ENCODE measurements around the gene ITGA11. TPM values are rescaled to one million over a fixed set of nuclear protein-coding genes. Genes with fewer than 3 reads are reported as not detected.
A peak's percentile ranks its signal among the peaks of the same experiment; 100 is the strongest.

Gene ITGA11
- total RNA-seq, 1 donor from 2014 or later, result 7.1 TPM

- DNase-seq, result no peak
- H3K9me3 ChIP-seq, result no peaks in the 10 kb centered on the region
- no peaks in the 10 kb centered on the region for H3K36me3 ChIP-seq
- no peak overlapping the region for H3K4me3 ChIP-seq
- H3K27ac ChIP-seq, result no peak overlapping the region
- no peaks in the 10 kb centered on the region for H3K4me1 ChIP-seq
- intact Hi-C loops (cut with DNase I), result no loop called here
- no peak for ATAC-seq
- TF ChIP-seq, protein P1, sequence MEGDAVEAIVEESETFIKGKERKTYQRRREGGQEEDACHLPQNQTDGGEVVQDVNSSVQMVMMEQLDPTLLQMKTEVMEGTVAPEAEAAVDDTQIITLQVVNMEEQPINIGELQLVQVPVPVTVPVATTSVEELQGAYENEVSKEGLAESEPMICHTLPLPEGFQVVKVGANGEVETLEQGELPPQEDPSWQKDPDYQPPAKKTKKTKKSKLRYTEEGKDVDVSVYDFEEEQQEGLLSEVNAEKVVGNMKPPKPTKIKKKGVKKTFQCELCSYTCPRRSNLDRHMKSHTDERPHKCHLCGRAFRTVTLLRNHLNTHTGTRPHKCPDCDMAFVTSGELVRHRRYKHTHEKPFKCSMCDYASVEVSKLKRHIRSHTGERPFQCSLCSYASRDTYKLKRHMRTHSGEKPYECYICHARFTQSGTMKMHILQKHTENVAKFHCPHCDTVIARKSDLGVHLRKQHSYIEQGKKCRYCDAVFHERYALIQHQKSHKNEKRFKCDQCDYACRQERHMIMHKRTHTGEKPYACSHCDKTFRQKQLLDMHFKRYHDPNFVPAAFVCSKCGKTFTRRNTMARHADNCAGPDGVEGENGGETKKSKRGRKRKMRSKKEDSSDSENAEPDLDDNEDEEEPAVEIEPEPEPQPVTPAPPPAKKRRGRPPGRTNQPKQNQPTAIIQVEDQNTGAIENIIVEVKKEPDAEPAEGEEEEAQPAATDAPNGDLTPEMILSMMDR (IDR thresholded peaks at IDR 0.05), result no peak
- no peaks in the 10 kb centered on the region for H3K27me3 ChIP-seq
These were observed 56.8 kb downstream of the ITGA11 start for GRCh38 chr15:68375191-68375631.

DNA sequence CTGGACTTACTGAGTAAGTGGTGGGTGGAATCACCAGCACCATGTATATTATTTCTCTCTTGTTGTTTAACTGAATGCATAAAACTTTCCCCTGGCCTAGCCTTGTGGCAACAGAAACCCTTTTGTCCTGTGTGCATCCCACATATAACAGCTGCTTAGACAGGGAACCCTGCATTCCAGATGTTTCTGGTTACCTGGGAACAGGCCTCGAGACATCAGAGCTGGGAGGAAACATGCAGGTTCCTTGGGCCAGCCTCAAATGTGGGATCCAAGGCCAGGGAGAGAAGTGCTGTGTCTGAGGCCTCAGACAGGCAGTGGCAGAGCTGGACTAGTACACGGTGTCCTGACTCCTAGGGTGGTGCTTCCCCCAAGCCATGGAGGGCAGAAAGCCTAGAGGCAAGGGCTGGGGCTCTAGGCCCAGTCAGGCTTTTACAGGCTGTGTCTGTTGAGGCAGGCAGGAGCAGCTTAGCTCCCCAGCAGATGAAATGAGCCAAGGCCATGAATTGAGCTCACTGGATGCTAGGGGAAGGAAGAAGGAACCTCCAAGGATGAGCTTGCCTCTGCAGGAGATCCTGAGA, 57.7 kb downstream of the ITGA11 start:
- H3K27ac ChIP-seq, result no peak overlapping the region
- no peaks in the 10 kb centered on the region for H3K9me3 ChIP-seq
- no peak overlapping the region for H3K4me3 ChIP-seq
- H3K4me1 ChIP-seq, result no peaks in the 10 kb centered on the region
- no peaks in the 10 kb centered on the region for H3K27me3 ChIP-seq
- ATAC-seq (no peak), DNase-seq (no peak)
- no peaks in the 10 kb centered on the region for H3K36me3 ChIP-seq
- TF ChIP-seq, protein P1 (IDR thresholded peaks at IDR 0.05), result no peak
- intact Hi-C loops (cut with DNase I), result no loop called here

DNA sequence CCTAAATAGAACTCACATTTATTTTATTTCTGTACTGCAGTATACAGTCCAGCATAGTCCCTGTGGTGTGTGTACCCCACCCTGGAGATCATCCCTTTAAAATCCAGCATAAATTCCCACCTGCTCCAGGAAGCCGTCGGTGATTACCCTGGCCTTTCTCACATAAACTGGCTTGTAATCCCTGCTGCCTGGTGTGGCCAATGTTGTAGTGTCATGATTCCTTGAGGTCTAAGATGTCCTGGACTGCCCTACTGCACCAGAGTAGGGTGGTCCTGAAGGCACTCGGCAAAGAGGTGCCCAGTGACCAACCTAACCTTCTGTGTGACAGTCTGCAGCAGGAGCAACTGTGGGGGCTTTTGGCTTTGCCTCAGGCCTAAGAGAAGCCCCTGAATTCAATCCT, 58.9 kb downstream of the ITGA11 start:
- TF ChIP-seq, protein P1 (IDR thresholded peaks at IDR 0.05), result no peak
- intact Hi-C loops (cut with DNase I), result no loop called here
- H3K27me3 ChIP-seq, result no peaks in the 10 kb centered on the region
- H3K4me1 ChIP-seq, result no peaks in the 10 kb centered on the region
- ATAC-seq (no peak), DNase-seq (no peak)
- H3K36me3 ChIP-seq, result no peaks in the 10 kb centered on the region
- H3K27ac ChIP-seq, result no peak overlapping the region
- no peaks in the 10 kb centered on the region for H3K9me3 ChIP-seq
- no peak overlapping the region for H3K4me3 ChIP-seq

DNA sequence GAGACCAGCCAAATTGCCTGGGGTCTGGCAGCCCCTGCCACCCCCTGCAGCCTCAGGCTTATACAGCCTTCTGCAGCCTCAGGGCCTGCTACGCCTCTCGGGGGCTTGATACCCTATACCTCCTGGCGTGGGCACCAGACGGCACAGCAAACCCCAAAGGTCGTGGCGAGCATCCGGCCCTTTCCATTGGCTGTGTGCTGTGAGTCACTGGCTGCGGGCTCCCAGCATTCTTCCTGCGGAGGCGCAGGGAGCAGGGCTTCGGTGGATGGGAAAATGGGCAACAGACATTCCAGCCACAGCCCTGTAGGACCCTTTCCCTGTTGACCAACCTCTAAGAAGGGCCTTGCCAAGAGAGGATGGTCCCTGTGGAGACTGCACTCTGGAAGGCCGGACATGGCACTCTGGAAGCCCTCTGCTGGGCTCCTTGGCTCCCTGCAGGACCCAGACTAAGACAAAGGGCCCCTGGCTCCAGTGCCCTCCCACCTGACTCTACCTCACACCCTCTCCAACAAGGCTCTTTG, 59.6 kb downstream of the ITGA11 start:
- TF ChIP-seq, protein P1 (IDR thresholded peaks at IDR 0.05), result peak; percentile 32
- Histone ChIP-seq H3K4me1 (no peaks in the 10 kb centered on the region), H3K27me3 (no peaks in the 10 kb centered on the region), H3K27ac (no peak overlapping the region), H3K4me3 (no peak overlapping the region), H3K36me3 (no peaks in the 10 kb centered on the region), H3K9me3 (no peaks in the 10 kb centered on the region)
- intact Hi-C loops (cut with DNase I), result no loop called here
- peak; percentile 42 for ATAC-seq
- DNase-seq, result no peak

DNA sequence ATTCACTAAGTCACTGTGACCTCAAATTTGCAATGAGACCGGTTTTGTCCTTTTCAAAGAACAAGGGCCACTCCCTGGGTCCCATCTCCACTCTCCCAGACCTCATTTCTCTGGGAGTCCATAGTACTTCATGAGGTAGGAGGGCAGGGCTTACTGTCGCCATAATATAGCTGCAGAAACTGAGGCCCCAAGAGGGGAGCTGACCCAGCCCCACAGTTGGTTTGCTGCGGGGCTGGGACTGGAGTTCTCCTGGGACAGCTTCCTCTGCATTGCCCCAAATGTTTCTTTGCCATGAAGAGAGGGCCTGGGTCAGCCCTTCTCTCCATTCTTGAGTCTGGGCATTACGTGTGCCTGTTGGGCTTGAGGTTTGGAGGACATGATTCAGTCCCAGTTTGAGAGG, 60.1 kb downstream of the ITGA11 start:
- TF ChIP-seq, protein P1 (IDR thresholded peaks at IDR 0.05), result no peak
- no peak overlapping the region for H3K4me3 ChIP-seq
- H3K9me3 ChIP-seq, result no peaks in the 10 kb centered on the region
- no peak for DNase-seq
- H3K27ac ChIP-seq, result no peak overlapping the region
- no peak for ATAC-seq
- H3K4me1 ChIP-seq, result no peaks in the 10 kb centered on the region
- intact Hi-C loops (cut with DNase I), result no loop called here
- no peaks in the 10 kb centered on the region for H3K36me3 ChIP-seq
- no peaks in the 10 kb centered on the region for H3K27me3 ChIP-seq

DNA sequence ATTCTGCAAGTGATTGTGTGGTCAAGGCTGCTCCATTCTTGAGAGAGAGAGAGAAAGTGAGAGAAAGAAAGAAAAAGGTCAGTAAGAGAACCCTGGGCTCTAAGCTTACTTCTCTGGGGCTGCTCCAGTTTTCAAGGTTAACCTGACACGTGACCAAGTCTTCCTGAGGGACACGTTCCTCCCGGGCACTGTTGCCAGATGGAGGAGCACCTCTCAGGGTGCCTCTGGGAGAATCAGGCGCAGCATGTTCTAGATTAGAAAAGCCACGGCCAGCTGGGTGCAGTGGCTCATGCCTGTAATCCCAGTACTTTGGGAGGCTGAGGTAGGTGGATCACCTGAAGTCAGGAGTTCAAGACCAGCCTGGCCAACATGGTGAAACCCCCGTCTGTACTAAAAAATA, 60.8 kb downstream of the ITGA11 start:
- intact Hi-C loops (cut with DNase I), result no loop called here
- H3K4me3 ChIP-seq, result no peak overlapping the region
- TF ChIP-seq, protein P1 (IDR thresholded peaks at IDR 0.05), result no peak
- H3K27me3 ChIP-seq, result no peaks in the 10 kb centered on the region
- ATAC-seq (no peak), DNase-seq (no peak)
- H3K4me1 ChIP-seq, result no peaks in the 10 kb centered on the region
- no peaks in the 10 kb centered on the region for H3K9me3 ChIP-seq
- no peaks in the 10 kb centered on the region for H3K36me3 ChIP-seq
- H3K27ac ChIP-seq, result no peak overlapping the region
